H1 (cell line): ENCODE results near the gene APOC3. TPM values are rescaled to one million over a fixed set of nuclear protein-coding genes. Genes with fewer than 3 reads are reported as not detected.

Source experiments
- BACH1 ChIP-seq: IDR thresholded peaks from 2 replicates; pipeline ENCODE4 v1.6.1; 2012; ENCODE audit warnings: low read length, improper control_type of control experiment
- FOSL1 ChIP-seq: IDR thresholded peaks from 2 replicates; pipeline ENCODE4 v1.6.1; 2011; ENCODE audit warnings: mild to moderate bottlenecking, low read depth, low read length, moderate library complexity; ENCODE audit not compliant: insufficient read depth
- PHF8 ChIP-seq: fragments of 200-600 bp; sonication (generic); conservative IDR thresholded peaks from 2 replicates; pipeline ENCODE4 v1.7.1; 2012; ENCODE audit warnings: low read depth, mild to moderate bottlenecking, inconsistent platforms, low read length, moderate library complexity
- SAP30 ChIP-seq: fragments of 300-600 bp; sonication (generic); IDR thresholded peaks from 2 replicates; pipeline ENCODE4 v1.7.1; 2012; ENCODE audit warnings: low read length, moderate library complexity, mild to moderate bottlenecking, inconsistent platforms; ENCODE audit not compliant: insufficient read depth, insufficient replicate concordance
- polyA plus RNA-seq, 7 experiments: library from polyadenylated mRNA; depleted of rRNA in 3 of 7; stranded (reverse) in 5 of 7; unstranded in 2 of 7; fragments of >200 nt in 5 of 7; fragments of 200-250 nt in 2 of 7; gene quantifications; 1 replicate in 5 of 7; 2 replicates in 1 of 7; 4 replicates in 1 of 7; pipeline versions ENCODE4 v1.2.1 to v1.2.3, GENCODE V29; 2011 to 2013; ENCODE audit warnings: missing spikeins in 2 of 7, mixed read lengths in 2 of 7
- total RNA-seq: library from RNA; stranded (reverse); fragmentation: NEBNext Ultra II Directional; extraction: Animal tissue kit (Norgen Biotek cat#: 25700); gene quantifications from 2 replicates; pipeline ENCODE4 v1.2.1, GENCODE V29; 2021
- TF ChIP-seq, protein P1 (sequence below): fragments of 300-600 bp; sonication (generic); IDR thresholded peaks from 2 replicates; pipeline ENCODE4 v1.7.1; 2012; ENCODE audit warnings: low read length, moderate library complexity, mild to moderate bottlenecking, inconsistent platforms; ENCODE audit not compliant: insufficient replicate concordance
- TF ChIP-seq, protein P2 (sequence below), 3 experiments: IDR thresholded peaks; 1 replicate in 2 of 3; 2 replicates in 1 of 3; pipeline versions ENCODE4 v1.5.1 to v1.6.1; 2011; ENCODE audit warnings: low read length in 3 of 3, mild to moderate bottlenecking in 3 of 3, inconsistent platforms in 2 of 3, low read depth in 1 of 3, moderate library complexity in 1 of 3; ENCODE audit not compliant: insufficient read depth in 1 of 3; ENCODE audit errors: control extremely low read depth in 1 of 3

APOC3 gene
- total and polyA plus RNA-seq, 2 of the 8 experiments (the other 6 are each of a cell fraction or from before 2014, with no cell fraction given) = not detected

DNA sequence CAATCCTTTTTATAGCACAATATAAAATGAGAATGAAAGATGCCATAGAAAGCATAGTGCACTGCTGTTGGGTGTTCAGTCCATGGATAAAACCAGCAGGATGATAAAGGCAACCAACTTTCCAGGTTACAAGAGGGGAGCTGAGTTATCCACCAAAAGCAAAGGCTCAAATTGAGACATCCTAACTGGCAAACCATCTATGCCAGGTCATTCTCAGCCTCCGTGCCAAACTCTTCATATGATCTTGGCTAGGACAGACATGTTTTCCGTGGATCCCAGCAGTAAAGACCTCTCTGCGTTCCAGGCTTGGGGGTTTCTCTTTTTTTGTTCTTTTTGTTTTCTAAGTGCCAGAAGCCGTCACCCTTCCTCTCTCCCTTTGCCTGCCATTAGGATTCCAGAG, 15.0 kb downstream of the APOC3 start (continued):
- TF ChIP-seq, protein P1, sequence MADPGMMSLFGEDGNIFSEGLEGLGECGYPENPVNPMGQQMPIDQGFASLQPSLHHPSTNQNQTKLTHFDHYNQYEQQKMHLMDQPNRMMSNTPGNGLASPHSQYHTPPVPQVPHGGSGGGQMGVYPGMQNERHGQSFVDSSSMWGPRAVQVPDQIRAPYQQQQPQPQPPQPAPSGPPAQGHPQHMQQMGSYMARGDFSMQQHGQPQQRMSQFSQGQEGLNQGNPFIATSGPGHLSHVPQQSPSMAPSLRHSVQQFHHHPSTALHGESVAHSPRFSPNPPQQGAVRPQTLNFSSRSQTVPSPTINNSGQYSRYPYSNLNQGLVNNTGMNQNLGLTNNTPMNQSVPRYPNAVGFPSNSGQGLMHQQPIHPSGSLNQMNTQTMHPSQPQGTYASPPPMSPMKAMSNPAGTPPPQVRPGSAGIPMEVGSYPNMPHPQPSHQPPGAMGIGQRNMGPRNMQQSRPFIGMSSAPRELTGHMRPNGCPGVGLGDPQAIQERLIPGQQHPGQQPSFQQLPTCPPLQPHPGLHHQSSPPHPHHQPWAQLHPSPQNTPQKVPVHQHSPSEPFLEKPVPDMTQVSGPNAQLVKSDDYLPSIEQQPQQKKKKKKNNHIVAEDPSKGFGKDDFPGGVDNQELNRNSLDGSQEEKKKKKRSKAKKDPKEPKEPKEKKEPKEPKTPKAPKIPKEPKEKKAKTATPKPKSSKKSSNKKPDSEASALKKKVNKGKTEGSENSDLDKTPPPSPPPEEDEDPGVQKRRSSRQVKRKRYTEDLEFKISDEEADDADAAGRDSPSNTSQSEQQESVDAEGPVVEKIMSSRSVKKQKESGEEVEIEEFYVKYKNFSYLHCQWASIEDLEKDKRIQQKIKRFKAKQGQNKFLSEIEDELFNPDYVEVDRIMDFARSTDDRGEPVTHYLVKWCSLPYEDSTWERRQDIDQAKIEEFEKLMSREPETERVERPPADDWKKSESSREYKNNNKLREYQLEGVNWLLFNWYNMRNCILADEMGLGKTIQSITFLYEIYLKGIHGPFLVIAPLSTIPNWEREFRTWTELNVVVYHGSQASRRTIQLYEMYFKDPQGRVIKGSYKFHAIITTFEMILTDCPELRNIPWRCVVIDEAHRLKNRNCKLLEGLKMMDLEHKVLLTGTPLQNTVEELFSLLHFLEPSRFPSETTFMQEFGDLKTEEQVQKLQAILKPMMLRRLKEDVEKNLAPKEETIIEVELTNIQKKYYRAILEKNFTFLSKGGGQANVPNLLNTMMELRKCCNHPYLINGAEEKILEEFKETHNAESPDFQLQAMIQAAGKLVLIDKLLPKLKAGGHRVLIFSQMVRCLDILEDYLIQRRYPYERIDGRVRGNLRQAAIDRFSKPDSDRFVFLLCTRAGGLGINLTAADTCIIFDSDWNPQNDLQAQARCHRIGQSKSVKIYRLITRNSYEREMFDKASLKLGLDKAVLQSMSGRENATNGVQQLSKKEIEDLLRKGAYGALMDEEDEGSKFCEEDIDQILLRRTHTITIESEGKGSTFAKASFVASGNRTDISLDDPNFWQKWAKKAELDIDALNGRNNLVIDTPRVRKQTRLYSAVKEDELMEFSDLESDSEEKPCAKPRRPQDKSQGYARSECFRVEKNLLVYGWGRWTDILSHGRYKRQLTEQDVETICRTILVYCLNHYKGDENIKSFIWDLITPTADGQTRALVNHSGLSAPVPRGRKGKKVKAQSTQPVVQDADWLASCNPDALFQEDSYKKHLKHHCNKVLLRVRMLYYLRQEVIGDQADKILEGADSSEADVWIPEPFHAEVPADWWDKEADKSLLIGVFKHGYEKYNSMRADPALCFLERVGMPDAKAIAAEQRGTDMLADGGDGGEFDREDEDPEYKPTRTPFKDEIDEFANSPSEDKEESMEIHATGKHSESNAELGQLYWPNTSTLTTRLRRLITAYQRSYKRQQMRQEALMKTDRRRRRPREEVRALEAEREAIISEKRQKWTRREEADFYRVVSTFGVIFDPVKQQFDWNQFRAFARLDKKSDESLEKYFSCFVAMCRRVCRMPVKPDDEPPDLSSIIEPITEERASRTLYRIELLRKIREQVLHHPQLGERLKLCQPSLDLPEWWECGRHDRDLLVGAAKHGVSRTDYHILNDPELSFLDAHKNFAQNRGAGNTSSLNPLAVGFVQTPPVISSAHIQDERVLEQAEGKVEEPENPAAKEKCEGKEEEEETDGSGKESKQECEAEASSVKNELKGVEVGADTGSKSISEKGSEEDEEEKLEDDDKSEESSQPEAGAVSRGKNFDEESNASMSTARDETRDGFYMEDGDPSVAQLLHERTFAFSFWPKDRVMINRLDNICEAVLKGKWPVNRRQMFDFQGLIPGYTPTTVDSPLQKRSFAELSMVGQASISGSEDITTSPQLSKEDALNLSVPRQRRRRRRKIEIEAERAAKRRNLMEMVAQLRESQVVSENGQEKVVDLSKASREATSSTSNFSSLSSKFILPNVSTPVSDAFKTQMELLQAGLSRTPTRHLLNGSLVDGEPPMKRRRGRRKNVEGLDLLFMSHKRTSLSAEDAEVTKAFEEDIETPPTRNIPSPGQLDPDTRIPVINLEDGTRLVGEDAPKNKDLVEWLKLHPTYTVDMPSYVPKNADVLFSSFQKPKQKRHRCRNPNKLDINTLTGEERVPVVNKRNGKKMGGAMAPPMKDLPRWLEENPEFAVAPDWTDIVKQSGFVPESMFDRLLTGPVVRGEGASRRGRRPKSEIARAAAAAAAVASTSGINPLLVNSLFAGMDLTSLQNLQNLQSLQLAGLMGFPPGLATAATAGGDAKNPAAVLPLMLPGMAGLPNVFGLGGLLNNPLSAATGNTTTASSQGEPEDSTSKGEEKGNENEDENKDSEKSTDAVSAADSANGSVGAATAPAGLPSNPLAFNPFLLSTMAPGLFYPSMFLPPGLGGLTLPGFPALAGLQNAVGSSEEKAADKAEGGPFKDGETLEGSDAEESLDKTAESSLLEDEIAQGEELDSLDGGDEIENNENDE = no peak
- TF ChIP-seq PHF8 = no peak
- TF ChIP-seq SAP30 = no peak
- TF ChIP-seq BACH1 = no peak
- TF ChIP-seq, protein P2, sequence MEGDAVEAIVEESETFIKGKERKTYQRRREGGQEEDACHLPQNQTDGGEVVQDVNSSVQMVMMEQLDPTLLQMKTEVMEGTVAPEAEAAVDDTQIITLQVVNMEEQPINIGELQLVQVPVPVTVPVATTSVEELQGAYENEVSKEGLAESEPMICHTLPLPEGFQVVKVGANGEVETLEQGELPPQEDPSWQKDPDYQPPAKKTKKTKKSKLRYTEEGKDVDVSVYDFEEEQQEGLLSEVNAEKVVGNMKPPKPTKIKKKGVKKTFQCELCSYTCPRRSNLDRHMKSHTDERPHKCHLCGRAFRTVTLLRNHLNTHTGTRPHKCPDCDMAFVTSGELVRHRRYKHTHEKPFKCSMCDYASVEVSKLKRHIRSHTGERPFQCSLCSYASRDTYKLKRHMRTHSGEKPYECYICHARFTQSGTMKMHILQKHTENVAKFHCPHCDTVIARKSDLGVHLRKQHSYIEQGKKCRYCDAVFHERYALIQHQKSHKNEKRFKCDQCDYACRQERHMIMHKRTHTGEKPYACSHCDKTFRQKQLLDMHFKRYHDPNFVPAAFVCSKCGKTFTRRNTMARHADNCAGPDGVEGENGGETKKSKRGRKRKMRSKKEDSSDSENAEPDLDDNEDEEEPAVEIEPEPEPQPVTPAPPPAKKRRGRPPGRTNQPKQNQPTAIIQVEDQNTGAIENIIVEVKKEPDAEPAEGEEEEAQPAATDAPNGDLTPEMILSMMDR (IDR thresholded peaks at IDR 0.05; ENCODE audit: control extremely low read depth in 1 of 3, insufficient read depth in 1 of 3, low read depth in 1 of 3, low read length in 3 of 3) = no peak
- TF ChIP-seq FOSL1 = no peak
- TF ChIP-seq, all 59 proteins: peak for 0
